Measurements from ENCODE around the gene STK38.
A peak's percentile ranks its signal among the peaks of the same experiment; 100 is the strongest.

Gene STK38

DNA sequence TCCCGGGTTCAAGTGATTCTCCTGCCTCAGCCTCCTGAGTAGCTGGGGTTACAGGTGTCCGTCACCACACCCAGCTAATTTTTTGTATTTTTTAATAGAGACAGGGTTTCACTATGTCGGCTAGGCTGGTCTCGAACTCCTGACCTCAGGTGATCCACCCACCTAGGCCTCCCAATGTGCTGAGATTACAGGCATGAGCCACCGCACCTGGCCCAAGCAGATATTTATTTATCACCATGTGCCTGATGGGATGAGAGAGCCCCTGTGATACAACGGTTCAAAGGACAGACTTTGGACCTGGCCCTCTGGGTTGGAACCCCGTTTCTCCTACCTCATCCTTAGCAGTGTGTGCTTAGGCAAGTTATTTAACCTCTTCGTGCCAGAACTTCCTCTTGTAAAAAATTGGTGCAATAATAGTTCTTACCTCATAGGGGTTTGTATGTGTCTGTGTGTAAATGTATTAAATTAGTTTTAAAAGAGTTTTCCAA is 19.2 kb upstream of the STK38 start:
- Histone ChIP-seq H3K4me3 (ENCODE audit: low read length in 2 of 2) (no peak overlapping the region), H3K4me1 (ENCODE audit: control insufficient read depth in 2 of 2, insufficient read depth in 2 of 2, low read length in 2 of 2) (no peaks in the 10 kb centered on the region), H3K9me3 (ENCODE audit: control insufficient read depth in 2 of 2, low read length in 2 of 2) (peaks cover 0 to 2% of the 10 kb centered on the region in 2 donors), H3K27ac (ENCODE audit: low read depth in 2 of 2, low read length in 2 of 2) (no peak overlapping the region), H3K36me3 (ENCODE audit: control insufficient read depth in 2 of 2, insufficient read depth in 2 of 2, low read length in 2 of 2) (no peaks in the 10 kb centered on the region), H3K9ac (ENCODE audit: low read depth in 1 of 2, low read length in 2 of 2) (no peak overlapping the region), H3K27me3 (ENCODE audit: control insufficient read depth in 2 of 2, insufficient read depth in 2 of 2, low read length in 2 of 2) (no peaks in the 10 kb centered on the region)

DNA sequence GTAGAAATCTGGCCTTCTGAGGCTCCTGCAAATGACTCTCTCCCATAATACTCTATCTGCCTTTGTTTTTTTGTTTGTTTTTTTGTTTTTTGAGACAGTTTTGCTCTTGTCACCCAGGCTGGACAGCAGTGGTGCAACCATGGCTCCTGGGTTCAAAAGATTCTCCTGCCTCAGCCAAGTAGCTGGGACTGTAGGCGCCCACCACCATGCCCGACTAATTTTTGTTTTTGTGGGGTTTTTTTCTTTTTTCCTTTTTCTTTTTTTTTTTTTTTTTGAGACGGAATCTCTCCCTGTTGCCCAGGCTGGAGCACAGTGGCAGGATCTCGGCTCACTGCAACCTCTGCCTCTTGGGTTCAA is 16.6 kb upstream of the STK38 start:
- Histone ChIP-seq H3K36me3 (ENCODE audit: control insufficient read depth in 2 of 2, insufficient read depth in 2 of 2, low read length in 2 of 2) (no peaks in the 10 kb centered on the region), H3K4me3 (ENCODE audit: low read length in 2 of 2) (no peak overlapping the region), H3K9ac (ENCODE audit: low read depth in 1 of 2, low read length in 2 of 2) (no peak overlapping the region), H3K27ac (ENCODE audit: low read depth in 2 of 2, low read length in 2 of 2) (no peak overlapping the region), H3K4me1 (ENCODE audit: control insufficient read depth in 2 of 2, insufficient read depth in 2 of 2, low read length in 2 of 2) (no peaks in the 10 kb centered on the region), H3K27me3 (ENCODE audit: control insufficient read depth in 2 of 2, insufficient read depth in 2 of 2, low read length in 2 of 2) (no peaks in the 10 kb centered on the region), H3K9me3 (ENCODE audit: control insufficient read depth in 2 of 2, low read length in 2 of 2) (no peaks in the 10 kb centered on the region)

DNA sequence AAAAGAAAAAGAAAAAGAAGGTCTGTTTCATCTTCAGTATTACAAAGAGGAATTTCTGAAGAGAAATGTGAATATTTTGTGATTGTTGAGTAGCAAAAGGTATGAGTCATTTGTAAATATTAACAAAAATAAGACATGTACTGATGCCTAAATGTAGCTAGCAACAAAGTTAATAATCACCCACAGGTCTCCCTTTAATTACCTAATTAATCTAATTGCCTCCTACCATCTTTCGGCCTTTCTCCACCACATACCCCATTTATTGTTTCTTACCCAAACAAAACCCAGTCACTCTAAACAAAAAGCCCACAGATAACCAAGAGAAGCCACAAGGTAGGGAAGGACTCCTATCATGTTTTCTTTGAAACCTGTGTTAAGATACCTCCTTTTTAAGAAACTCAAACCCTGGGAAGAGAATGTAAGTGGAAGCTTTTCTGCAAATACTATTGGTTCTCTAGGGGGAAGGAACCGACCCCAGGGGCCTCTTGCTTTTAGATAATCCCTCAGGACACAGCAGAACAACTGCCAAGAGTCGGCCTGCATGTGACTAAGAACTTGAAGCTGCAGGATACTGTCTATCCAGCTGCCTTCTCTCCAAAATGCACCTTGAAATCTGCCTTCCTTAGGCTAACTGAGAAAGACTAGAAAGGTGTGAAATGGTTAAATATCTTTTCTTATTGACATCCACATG is 16.1 kb upstream of the STK38 start:
- H3K9me3 ChIP-seq (ENCODE audit: control insufficient read depth in 2 of 2, low read length in 2 of 2) = no peaks in the 10 kb centered on the region
- H3K4me3 ChIP-seq (ENCODE audit: low read length in 2 of 2) = no peak overlapping the region
- no peak overlapping the region for H3K9ac ChIP-seq (ENCODE audit: low read depth in 1 of 2, low read length in 2 of 2)
- no peaks in the 10 kb centered on the region for H3K36me3 ChIP-seq (ENCODE audit: control insufficient read depth in 2 of 2, insufficient read depth in 2 of 2, low read length in 2 of 2)
- no peaks in the 10 kb centered on the region for H3K4me1 ChIP-seq (ENCODE audit: control insufficient read depth in 2 of 2, insufficient read depth in 2 of 2, low read length in 2 of 2)
- no peaks in the 10 kb centered on the region for H3K27me3 ChIP-seq (ENCODE audit: control insufficient read depth in 2 of 2, insufficient read depth in 2 of 2, low read length in 2 of 2)
- no peak overlapping the region for H3K27ac ChIP-seq (ENCODE audit: low read depth in 2 of 2, low read length in 2 of 2)

DNA sequence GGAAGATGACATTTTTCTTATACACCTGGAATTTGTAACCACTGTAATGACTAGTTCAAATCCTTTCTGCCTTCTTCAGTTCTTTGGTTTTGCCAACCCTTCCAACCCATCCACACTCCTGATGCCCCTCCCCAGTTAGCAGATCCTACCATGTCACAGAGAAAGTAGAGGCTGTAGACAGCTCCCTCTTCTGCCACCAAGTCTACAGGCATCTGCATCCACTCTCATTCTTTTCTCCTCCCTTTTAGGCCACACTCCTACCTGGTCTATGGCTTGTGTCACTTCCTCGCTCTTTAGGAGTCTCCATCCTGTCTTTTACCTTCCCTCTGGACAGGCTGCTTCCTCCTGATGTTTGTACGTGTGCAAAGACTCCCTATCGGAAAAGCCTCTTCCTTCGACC is 13.5 kb upstream of the STK38 start:
- Histone ChIP-seq H3K4me3 (ENCODE audit: low read length in 2 of 2) (no peak overlapping the region), H3K36me3 (ENCODE audit: control insufficient read depth in 2 of 2, insufficient read depth in 2 of 2, low read length in 2 of 2) (no peaks in the 10 kb centered on the region), H3K4me1 (ENCODE audit: control insufficient read depth in 2 of 2, insufficient read depth in 2 of 2, low read length in 2 of 2) (no peaks in the 10 kb centered on the region), H3K27ac (ENCODE audit: low read depth in 2 of 2, low read length in 2 of 2) (no peak overlapping the region), H3K9me3 (ENCODE audit: control insufficient read depth in 2 of 2, low read length in 2 of 2) (no peaks in the 10 kb centered on the region), H3K9ac (ENCODE audit: low read depth in 1 of 2, low read length in 2 of 2) (no peak overlapping the region), H3K27me3 (ENCODE audit: control insufficient read depth in 2 of 2, insufficient read depth in 2 of 2, low read length in 2 of 2) (no peaks in the 10 kb centered on the region)

DNA sequence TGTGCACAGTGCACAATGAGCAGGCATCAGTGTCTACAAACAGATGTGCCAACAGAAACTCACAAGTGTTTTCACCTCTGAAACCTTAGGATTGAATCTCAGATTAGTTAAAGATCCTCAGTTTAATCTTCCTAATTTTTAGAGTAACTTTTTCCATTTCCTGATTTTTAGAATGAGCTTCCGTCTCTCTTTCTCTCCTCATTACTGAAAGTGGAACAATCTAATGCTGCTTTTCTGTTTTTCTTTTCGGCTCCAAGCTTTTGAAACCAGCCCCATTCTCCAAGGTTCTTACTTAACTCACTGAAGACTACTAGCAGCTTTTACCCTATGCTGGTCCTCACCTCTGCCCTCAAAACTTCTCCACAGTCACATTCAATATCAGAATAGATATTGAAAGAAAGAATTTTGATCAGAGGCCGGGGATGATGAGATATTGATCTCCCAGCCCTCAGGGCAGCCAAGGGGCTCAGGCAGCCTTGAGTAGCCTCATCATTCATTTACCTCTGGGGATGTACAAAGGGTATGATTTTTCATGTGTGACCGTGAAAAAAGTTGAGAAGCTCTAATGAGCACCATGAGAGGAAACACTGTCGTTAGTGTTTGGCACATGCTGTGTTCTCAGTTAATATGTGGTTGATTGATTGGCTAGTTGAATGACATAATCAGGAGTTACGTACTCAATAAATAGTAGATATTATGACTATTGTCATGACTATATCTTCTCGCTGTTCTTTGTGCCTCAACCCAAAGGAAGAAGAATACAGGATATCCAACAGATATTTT is 11.9 kb upstream of the STK38 start:
- Histone ChIP-seq H3K27ac (ENCODE audit: low read depth in 2 of 2, low read length in 2 of 2) (no peak overlapping the region), H3K27me3 (ENCODE audit: control insufficient read depth in 2 of 2, insufficient read depth in 2 of 2, low read length in 2 of 2) (no peaks in the 10 kb centered on the region), H3K4me3 (ENCODE audit: low read length in 2 of 2) (no peak overlapping the region), H3K36me3 (ENCODE audit: control insufficient read depth in 2 of 2, insufficient read depth in 2 of 2, low read length in 2 of 2) (no peaks in the 10 kb centered on the region), H3K4me1 (ENCODE audit: control insufficient read depth in 2 of 2, insufficient read depth in 2 of 2, low read length in 2 of 2) (no peaks in the 10 kb centered on the region), H3K9ac (ENCODE audit: low read depth in 1 of 2, low read length in 2 of 2) (no peak overlapping the region), H3K9me3 (ENCODE audit: control insufficient read depth in 2 of 2, low read length in 2 of 2) (no peaks in the 10 kb centered on the region)

DNA sequence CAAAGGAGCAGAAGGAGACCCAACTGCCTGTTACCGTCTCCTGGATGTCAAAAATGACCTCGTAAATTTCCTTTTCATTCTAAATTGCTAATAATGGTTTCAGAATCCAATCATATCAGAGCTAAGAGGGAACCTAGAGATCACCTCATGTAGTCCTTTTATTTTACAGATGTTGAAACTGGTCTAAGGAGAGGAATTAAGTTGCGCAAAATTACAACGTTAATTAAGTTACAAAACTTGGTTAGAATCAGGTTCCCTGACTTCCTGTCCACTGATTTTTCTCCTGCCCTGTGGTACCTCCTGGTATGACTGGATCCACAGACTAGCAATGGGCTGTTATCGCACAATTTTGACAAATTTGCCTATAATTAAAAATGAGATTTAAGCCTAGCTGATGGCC is 9.0 kb upstream of the STK38 start:
- Histone ChIP-seq H3K9ac (ENCODE audit: low read depth in 1 of 2, low read length in 2 of 2) (no peak overlapping the region), H3K4me3 (ENCODE audit: low read length in 2 of 2) (no peak overlapping the region), H3K9me3 (ENCODE audit: control insufficient read depth in 2 of 2, low read length in 2 of 2) (no peaks in the 10 kb centered on the region), H3K36me3 (ENCODE audit: control insufficient read depth in 2 of 2, insufficient read depth in 2 of 2, low read length in 2 of 2) (no peaks in the 10 kb centered on the region), H3K27me3 (ENCODE audit: control insufficient read depth in 2 of 2, insufficient read depth in 2 of 2, low read length in 2 of 2) (no peaks in the 10 kb centered on the region), H3K27ac (ENCODE audit: low read depth in 2 of 2, low read length in 2 of 2) (no peak overlapping the region), H3K4me1 (ENCODE audit: control insufficient read depth in 2 of 2, insufficient read depth in 2 of 2, low read length in 2 of 2) (no peaks in the 10 kb centered on the region)

DNA sequence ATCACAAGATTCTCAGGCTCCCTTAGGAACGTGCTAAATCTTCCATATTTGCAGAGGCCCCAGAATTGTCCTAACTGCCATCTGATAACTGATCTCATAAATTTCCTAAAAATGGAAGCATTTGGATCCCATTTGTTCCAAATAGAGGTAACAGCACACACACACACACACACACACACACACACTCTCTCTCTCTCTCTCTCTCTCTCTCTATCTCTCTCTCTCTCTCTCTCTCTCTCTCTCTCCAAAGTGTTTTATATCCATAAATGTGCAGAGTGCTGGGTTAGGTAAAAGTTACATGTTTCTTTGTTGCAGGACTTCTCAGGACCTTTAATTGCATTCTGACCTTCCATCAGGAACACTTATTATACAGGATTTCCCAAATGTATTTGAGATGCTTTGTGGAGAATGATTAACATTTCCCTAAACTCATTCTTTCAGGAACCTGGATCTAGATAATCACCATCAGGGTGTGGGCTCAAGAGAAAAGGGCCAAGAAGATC is 8.5 kb upstream of the STK38 start:
- no peaks in the 10 kb centered on the region for H3K4me1 ChIP-seq (ENCODE audit: control insufficient read depth in 2 of 2, insufficient read depth in 2 of 2, low read length in 2 of 2)
- H3K27me3 ChIP-seq (ENCODE audit: control insufficient read depth in 2 of 2, insufficient read depth in 2 of 2, low read length in 2 of 2) = no peaks in the 10 kb centered on the region
- H3K36me3 ChIP-seq (ENCODE audit: control insufficient read depth in 2 of 2, insufficient read depth in 2 of 2, low read length in 2 of 2) = no peaks in the 10 kb centered on the region
- no peaks in the 10 kb centered on the region for H3K9me3 ChIP-seq (ENCODE audit: control insufficient read depth in 2 of 2, low read length in 2 of 2)
- H3K4me3 ChIP-seq (ENCODE audit: low read length in 2 of 2) = no peak overlapping the region
- H3K9ac ChIP-seq (ENCODE audit: low read depth in 1 of 2, low read length in 2 of 2) = no peak overlapping the region
- H3K27ac ChIP-seq (ENCODE audit: low read depth in 2 of 2, low read length in 2 of 2) = no peak overlapping the region

DNA sequence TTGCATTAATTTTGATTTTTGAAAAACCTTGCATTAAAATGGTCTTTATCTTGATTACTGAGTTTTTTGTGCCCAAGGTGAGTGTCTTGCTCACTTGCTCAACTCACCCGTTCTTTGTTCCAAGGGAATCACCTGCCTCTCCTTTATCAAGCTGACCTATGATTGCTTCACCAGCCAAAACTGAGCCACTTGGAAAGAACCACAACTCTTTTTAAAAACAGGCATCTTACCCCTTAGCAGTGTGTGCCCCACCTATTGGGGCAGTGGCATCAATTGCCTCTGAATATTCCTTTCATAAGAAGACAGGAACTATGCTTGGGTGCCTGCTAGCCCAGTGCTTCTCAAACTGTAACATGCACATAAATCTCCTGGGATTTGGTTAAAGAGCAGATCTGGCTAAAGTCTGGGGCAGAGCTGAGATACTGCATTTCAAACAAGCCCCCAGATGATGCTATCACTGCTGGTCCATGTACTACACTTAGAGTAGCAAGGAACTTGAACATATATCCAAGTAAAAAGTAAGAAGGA is 3.3 kb upstream of the STK38 start:
- H3K4me3 ChIP-seq (ENCODE audit: low read length in 2 of 2) = no peak overlapping the region
- H3K27me3 ChIP-seq (ENCODE audit: control insufficient read depth in 2 of 2, insufficient read depth in 2 of 2, low read length in 2 of 2) = no peaks in the 10 kb centered on the region
- H3K9ac ChIP-seq (ENCODE audit: low read depth in 1 of 2, low read length in 2 of 2) = no peak overlapping the region
- peaks cover 8 to 14% of the 10 kb centered on the region in 2 donors for H3K4me1 ChIP-seq (ENCODE audit: control insufficient read depth in 2 of 2, insufficient read depth in 2 of 2, low read length in 2 of 2)
- H3K9me3 ChIP-seq (ENCODE audit: control insufficient read depth in 2 of 2, low read length in 2 of 2) = no peaks in the 10 kb centered on the region
- no peak overlapping the region for H3K27ac ChIP-seq (ENCODE audit: low read depth in 2 of 2, low read length in 2 of 2)
- no peaks in the 10 kb centered on the region for H3K36me3 ChIP-seq (ENCODE audit: control insufficient read depth in 2 of 2, insufficient read depth in 2 of 2, low read length in 2 of 2)

DNA sequence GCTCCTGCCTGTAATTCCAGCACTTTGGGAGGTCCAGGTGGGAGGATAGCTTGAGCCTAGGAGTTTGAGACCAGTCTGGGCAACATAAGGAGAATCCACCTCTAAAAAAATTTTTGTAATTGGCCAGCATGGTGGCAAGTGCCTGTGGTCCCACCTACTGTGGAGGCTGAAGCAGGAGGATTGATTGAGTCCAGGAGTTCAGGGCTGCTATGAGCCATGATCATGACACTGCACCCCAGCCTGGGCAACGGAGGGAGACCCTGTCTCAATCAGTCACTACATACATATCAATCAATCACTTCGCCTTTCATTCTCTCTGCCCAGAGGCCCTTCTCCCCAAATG is 1.1 kb upstream of the STK38 start:
- Histone ChIP-seq H3K9ac (ENCODE audit: low read depth in 1 of 2, low read length in 2 of 2) (no peak overlapping the region), H3K27ac (ENCODE audit: low read depth in 2 of 2, low read length in 2 of 2) (no peak overlapping the region), H3K9me3 (ENCODE audit: control insufficient read depth in 2 of 2, low read length in 2 of 2) (no peaks in the 10 kb centered on the region), H3K27me3 (ENCODE audit: control insufficient read depth in 2 of 2, insufficient read depth in 2 of 2, low read length in 2 of 2) (no peaks in the 10 kb centered on the region), H3K4me1 (ENCODE audit: control insufficient read depth in 2 of 2, insufficient read depth in 2 of 2, low read length in 2 of 2) (peaks cover 12 to 25% of the 10 kb centered on the region in 2 donors), H3K36me3 (ENCODE audit: control insufficient read depth in 2 of 2, insufficient read depth in 2 of 2, low read length in 2 of 2) (no peaks in the 10 kb centered on the region), H3K4me3 (ENCODE audit: low read length in 2 of 2) (no peak overlapping the region)

DNA sequence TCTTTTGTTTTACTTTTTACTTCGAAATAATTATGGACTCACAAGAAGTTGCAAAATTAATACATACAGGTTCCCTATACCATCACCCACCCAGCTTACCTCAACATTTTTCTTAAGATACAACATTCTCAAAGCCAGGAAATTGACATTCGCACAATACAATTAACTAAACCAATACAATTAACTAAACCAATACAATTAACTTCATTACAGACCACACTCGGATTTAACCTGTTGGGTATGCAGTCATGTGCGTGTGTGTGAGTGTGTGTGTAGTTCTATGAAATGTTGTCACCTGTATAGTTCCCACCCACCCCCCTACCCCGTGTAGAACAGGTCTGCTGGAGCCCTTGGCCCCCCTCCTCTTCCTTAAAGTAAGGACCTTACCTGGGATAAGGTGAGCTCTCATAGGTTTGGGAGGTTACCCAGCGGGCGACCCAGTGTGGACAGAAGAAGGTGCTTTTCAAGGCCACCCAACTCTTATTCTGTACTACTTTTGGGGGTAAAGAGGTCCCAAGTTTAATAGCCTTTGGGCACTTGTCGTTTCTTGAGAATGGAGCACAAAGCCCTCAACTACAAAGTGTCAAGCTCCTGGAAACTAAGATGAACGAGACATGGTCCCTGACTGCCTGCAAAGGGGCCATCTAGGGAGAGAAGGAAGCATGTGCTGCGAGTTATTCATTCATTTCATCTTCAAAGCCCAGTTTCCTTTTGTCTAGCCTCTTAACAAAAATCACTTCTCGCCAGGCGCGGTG is 544 bp upstream of the STK38 start:
- peak overlapping the region; percentile 44 to 98 for H3K4me3 ChIP-seq (ENCODE audit: low read length in 2 of 2)

More for the DNA sequence above, 544 bp upstream of the STK38 start:
- Histone ChIP-seq H3K36me3 (ENCODE audit: control insufficient read depth in 2 of 2, insufficient read depth in 2 of 2, low read length in 2 of 2) (no peaks in the 10 kb centered on the region), H3K9me3 (ENCODE audit: control insufficient read depth in 2 of 2, low read length in 2 of 2) (no peaks in the 10 kb centered on the region), H3K27ac (ENCODE audit: low read depth in 2 of 2, low read length in 2 of 2) (peak overlapping the region; percentile 97 to 98), H3K9ac (ENCODE audit: low read depth in 1 of 2, low read length in 2 of 2) (peak overlapping the region; percentile 65 to 70), H3K4me1 (ENCODE audit: control insufficient read depth in 2 of 2, insufficient read depth in 2 of 2, low read length in 2 of 2) (peaks cover 12 to 25% of the 10 kb centered on the region in 2 donors), H3K27me3 (ENCODE audit: control insufficient read depth in 2 of 2, insufficient read depth in 2 of 2, low read length in 2 of 2) (no peaks in the 10 kb centered on the region)
